HG02884 (cell line): ENCODE measurements around the gene NUBPL.
A peak's percentile ranks its signal among the peaks of the same experiment; 100 is the strongest.

Source experiments
- ATAC-seq: cut with Tn5 transposase; IDR thresholded peaks from one replicate; pipeline ENCODE4 v1.9.1; 2021; ENCODE audit warnings: mild to moderate bottlenecking, moderate library complexity; ENCODE audit not compliant: unreplicated experiment

The NUBPL gene

DNA sequence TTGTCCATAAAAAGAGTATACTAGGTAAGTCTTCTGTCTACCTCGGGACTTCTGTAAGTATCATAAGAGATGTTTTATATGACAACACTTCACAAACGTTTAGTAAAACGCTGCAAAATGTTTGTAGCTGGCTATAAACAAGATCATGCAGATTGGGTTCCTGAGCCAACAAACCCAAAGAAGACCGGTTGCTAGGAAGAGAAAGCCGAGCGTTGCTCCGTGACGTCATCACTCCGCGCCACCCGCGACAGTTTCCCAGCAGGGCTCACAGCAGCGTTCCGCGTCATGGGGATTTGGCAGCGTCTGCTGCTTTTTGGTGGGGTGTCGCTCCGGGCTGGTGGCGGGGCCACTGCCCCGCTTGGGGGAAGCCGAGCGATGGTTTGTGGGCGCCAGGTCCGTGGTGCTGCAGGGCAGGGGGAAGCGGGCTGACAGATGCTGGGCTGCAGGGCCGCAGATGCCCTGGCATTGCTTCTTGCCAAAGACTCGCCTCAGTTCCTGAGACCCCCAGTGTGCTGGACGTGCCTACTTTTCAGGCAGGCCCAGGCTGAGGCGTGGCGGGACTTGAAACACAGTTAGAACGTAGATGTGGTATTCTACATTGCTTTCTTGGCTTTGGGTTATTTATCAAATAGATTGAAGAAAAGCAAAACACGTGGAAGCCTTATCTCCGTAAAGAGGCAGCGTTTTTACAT lies at the start of gene NUBPL:
TSS of gene NUBPL (plus strand) at position 250 of the 692 bp plus-strand sequence. CDS start at position 286, 36 bp downstream.
- ATAC-seq = peak; percentile 94

GRCh38 chr14:31527087-31527486 lies 34.1 kb upstream of the NUBPL start:
- no peak for ATAC-seq

DNA sequence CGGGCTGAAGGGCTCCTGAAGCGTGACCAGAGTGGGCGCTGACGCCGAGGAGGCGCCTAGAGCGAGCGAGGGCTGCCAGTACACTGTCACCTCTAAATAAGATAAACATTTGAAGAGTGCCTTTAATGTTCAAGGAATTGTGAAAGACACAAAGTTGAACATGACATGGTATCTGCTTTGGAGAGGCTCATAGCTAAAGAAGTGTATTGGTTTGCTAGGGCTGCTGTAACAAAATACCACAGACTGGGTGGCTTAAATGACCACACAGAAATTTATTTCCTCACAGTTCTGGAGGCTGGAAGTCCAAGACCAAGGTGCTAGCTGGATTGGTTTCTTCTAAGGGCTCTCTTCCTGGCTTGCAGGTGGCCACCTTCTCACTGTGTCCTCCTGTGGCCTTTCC lies 33.7 kb upstream of the NUBPL start:
- ATAC-seq = no peak

GRCh38 chr14:31529053-31529452 lies 32.2 kb upstream of the NUBPL start:
- ATAC-seq = no peak

DNA sequence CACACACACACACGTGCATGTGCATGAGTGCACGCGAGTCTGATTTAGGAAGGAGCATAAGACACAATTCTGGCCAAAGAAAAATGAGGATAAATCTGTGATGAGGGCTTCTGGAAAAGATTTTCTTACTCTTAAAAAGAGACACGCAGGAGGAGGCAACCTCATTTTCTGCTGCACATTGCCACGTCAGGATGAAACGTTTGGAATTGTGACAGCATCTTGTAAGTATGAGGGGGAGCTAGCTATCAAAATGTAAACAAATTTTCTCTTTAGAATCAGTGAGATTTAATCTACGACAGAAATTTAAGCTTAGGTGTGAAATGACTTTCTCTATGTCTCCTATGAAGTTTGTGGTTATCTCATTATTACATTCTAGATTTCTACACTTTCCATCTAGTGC lies 31.1 kb upstream of the NUBPL start:
- ATAC-seq = no peak

- no peak for ATAC-seq
Observed at GRCh38 chr14:31536201-31536960, 24.8 kb upstream of the NUBPL start.

DNA sequence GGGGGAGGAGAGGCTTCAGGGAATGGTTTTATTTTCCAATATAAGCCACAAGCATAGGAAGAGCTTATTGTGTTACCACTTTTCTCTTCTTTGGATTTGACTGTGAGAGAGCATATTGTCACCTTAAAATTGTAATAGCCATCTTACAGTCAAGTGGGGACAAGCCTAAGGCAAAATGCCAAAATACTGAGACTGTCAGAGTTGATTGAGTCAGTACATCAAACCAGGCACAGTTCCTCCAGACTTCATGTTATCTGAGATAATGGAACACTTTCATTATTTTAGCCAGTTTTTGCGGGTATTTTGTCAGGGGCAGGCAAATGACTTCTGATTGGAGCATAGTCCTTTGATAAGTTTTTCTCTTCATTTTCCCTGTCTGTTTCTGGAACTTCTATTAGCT lies 19.5 kb upstream of the NUBPL start:
- ATAC-seq = no peak

- ATAC-seq = peak; percentile 75
Observed at GRCh38 chr14:31543969-31544799, 17.0 kb upstream of the NUBPL start.

DNA sequence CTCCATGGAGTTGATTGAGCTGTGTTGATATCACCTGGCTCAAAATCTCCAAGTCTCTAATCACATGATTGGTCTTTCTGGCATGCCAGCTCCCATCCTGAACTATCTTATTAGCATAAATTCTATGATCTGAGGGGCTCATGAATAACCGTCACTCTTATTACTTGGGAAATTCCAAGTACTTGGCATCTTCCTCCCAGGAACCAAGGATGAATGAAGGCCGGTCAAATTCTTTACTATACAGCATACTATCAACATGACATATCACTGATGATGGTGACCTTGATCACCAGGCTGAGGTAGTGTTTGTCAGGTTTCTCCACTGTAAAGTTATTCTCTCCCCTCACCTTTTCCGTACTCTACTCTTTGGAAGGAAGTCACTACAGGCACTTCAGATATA lies 16.4 kb upstream of the NUBPL start:
- ATAC-seq = no peak

GRCh38 chr14:31545328-31545727 lies 15.9 kb upstream of the NUBPL start:
- no peak for ATAC-seq

DNA sequence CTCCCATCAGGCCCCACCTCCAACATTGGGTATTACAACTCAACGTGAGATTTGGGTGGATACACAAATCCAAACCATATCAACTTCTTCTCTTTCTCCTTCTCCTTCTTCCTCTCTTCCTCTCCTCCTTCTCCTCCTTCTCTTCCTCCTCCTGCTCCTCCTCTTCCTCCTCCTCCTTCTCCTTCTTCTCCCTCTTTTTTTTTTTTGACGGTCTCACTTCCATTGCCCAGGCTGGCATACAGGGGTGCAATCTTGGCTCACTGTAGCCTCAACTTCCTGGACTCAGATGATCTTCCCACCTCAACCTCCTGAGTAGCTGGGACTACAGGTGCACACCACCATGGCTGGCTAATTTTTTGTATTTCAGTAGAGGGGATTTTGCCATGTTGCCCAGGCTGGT lies 11.4 kb upstream of the NUBPL start:
- no peak for ATAC-seq

DNA sequence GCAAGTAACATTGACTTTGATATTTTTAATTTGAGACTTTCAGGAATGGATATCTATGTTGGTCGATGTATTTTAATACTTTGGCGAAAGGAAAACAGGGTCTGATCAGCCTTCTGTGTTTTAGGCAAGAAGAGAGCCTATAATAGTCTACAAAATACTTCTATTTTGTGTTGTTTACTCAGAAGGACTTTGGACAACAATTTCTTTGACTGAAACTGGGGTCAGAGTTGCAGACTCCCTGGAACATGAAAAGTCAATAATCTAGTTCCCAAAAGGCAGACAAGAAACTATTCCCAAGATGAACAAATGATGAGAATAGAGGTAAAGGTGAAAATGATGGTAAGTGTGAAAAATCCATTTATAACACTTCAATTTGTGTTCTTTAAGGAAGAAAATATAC lies 10.6 kb upstream of the NUBPL start:
- ATAC-seq = no peak

- ATAC-seq = no peak
Observed at GRCh38 chr14:31556191-31556590, 5.0 kb upstream of the NUBPL start.

GRCh38 chr14:31559939-31560338 lies 1.3 kb upstream of the NUBPL start:
- no peak for ATAC-seq

- ATAC-seq = peak; percentile 2
Observed at GRCh38 chr14:31560759-31561154, 447 bp upstream of the NUBPL start.

DNA sequence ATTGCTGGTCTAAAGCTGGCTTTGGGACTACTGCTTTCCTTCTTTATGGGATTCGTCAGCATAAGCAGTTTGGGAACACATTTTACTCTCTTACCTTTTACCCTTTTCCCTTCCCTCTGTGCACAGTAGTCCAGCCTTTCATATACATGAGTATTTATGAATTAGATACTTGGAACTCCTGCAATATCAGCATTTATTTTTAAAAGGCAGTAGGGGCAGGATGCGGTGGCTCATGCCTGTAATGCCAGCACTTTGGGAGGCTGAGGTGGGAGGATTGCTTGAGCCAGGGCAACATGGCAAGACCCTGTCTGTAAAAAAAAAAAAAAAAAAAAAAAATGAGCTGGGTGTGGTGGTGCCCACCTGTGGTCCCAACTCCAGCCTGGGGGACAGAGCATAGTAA lies 3.0 kb downstream of the NUBPL start:
- no peak for ATAC-seq

- ATAC-seq = no peak
Observed at GRCh38 chr14:31566456-31566855, 5.3 kb downstream of the NUBPL start.

DNA sequence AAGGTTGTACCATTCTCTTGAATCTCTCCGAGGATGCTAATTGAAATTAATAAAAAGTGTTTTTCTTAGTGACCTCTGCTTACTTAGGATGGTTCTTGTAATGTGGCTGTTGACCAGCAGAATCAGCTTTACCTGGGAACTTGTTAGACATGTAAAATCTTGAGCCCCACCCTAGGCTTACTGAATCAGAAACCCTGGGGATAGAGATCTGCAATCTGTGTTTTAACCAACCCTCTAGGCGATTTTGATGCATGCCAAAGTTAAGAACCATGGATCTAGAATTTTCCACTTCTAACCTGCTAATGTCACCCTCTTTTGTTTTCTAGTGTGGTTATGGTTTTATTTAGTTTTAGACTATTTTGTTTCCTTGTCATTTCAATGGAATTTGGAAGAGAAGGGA lies 6.5 kb downstream of the NUBPL start:
- no peak for ATAC-seq

- no peak for ATAC-seq
Observed at GRCh38 chr14:31568161-31568560, 7.0 kb downstream of the NUBPL start.

- no peak for ATAC-seq
Observed at GRCh38 chr14:31568671-31569070, 7.5 kb downstream of the NUBPL start.

DNA sequence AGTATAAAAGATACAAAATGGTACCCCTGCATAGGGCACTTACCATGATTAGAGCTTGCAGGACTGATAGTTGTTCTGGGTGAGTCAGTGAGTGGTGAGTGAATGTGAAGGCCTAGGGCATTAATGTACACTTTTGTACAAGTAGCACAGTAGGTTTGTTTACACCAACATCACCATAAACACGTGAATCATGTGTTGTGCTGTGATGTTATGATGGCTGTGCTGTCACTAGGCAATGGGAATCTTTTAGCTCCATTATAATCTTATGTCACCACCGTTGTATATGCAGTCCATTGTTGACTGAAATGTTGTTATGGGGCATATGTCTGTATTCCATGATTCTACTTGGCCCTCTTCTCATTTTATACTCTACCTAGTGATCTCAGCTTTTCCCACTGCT lies 11.8 kb downstream of the NUBPL start:
- ATAC-seq = no peak

- ATAC-seq = no peak
Observed at GRCh38 chr14:31576949-31577348, 15.7 kb downstream of the NUBPL start.
